ENCODE measurements around the gene HYAL1.

DNA sequence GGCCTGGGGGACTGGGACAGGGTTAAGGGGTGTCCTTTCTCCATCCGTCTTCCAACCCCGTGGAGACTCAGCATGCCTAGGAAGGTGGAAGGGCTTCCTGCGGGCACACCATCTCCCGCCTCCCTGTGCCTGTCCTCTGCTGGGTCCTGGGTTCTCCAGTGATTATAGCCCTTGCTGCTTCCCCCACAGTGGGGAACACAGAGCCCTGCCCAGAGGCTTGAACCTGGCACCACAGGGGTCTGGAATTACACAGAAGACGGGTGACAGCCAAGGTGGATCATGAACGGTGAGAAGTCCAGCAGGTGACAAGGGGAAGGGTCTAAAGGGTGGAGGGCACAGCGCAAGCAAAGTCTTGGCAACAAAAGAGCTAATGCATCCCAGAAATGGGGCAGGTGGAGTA lies 40.6 kb downstream of the HYAL1 start:
- TF ChIP-seq RARB (CRISPR knock-in tag; IDR thresholded peaks at IDR 0.05) (no peak), TOX (CRISPR knock-in tag; IDR thresholded peaks at IDR 0.05; ENCODE audit: borderline replicate concordance) (no peak), CSDC2 (CRISPR knock-in tag; IDR thresholded peaks at IDR 0.05) (no peak), GLIS3 (CRISPR knock-in tag; IDR thresholded peaks at IDR 0.05) (no peak), ARNTL (CRISPR knock-in tag; IDR thresholded peaks at IDR 0.05; ENCODE audit: borderline replicate concordance, low read depth) (no peak)
- TF ChIP-seq, protein P1, sequence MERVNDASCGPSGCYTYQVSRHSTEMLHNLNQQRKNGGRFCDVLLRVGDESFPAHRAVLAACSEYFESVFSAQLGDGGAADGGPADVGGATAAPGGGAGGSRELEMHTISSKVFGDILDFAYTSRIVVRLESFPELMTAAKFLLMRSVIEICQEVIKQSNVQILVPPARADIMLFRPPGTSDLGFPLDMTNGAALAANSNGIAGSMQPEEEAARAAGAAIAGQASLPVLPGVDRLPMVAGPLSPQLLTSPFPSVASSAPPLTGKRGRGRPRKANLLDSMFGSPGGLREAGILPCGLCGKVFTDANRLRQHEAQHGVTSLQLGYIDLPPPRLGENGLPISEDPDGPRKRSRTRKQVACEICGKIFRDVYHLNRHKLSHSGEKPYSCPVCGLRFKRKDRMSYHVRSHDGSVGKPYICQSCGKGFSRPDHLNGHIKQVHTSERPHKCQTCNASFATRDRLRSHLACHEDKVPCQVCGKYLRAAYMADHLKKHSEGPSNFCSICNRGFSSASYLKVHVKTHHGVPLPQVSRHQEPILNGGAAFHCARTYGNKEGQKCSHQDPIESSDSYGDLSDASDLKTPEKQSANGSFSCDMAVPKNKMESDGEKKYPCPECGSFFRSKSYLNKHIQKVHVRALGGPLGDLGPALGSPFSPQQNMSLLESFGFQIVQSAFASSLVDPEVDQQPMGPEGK (CRISPR knock-in tag; IDR thresholded peaks at IDR 0.05; ENCODE audit: borderline replicate concordance), result no peak
